ENCODE measurements around the gene ZNF124. TPM values are rescaled to one million over a fixed set of nuclear protein-coding genes. Genes with fewer than 3 reads are reported as not detected.

Gene ZNF124
- total and polyA plus RNA-seq, 4 donors = 1.1 to 19.7 (median 6.9) TPM

- no peak overlapping the region for H3K27ac ChIP-seq (ENCODE audit: low read depth in 1 of 2, low read length in 2 of 2)
- H3K36me3 ChIP-seq (ENCODE audit: control insufficient read depth in 4 of 4, insufficient read depth in 3 of 4, low read depth in 1 of 4, low read length in 3 of 4) = no peaks in the 10 kb centered on the region
- H3K4me3 ChIP-seq (ENCODE audit: low read depth in 1 of 3, low read length in 3 of 3) = no peak overlapping the region
- peaks cover 0 to 24% (median 17%) of the 10 kb centered on the region in 4 donors for H3K4me1 ChIP-seq (ENCODE audit: control insufficient read depth in 4 of 4, insufficient read depth in 4 of 4, low read length in 3 of 4)
- WGBS = 92% methylated on average over 13 of the region's 13 CpGs
- H3K9ac ChIP-seq (ENCODE audit: low read depth in 1 of 2, low read length in 2 of 2) = no peak overlapping the region
- H3K9me3 ChIP-seq (ENCODE audit: control insufficient read depth in 4 of 4, low read length in 3 of 4) = no peaks in the 10 kb centered on the region
- H3K27me3 ChIP-seq (ENCODE audit: control insufficient read depth in 4 of 4, insufficient read depth in 4 of 4, low read length in 3 of 4) = no peaks in the 10 kb centered on the region
- TF ChIP-seq RXRA (IDR thresholded peaks at IDR 0.05) = no peak
- no peak for TF ChIP-seq FOXA2 (IDR thresholded peaks at IDR 0.05)
- TF ChIP-seq HNF4A (conservative IDR thresholded peaks at IDR 0.05) = no peak
- TF ChIP-seq GABPA (IDR thresholded peaks at IDR 0.05 in 1 of 2, conservative IDR thresholded peaks at IDR 0.05 in 1 of 2) = no peak
- no peak for TF ChIP-seq TAF1 (conservative IDR thresholded peaks at IDR 0.05)
- no peak for TF ChIP-seq MAX (IDR thresholded peaks at IDR 0.05)
- TF ChIP-seq SP1 (IDR thresholded peaks at IDR 0.05) = no peak
- TF ChIP-seq HNF4G (IDR thresholded peaks at IDR 0.05) = no peak
- no peak for TF ChIP-seq JUND (IDR thresholded peaks at IDR 0.05)
- no peak for TF ChIP-seq CTCF (IDR thresholded peaks at IDR 0.05; ENCODE audit: low read depth, low read length, missing input control)
- no peak for TF ChIP-seq REST (IDR thresholded peaks at IDR 0.05)
- TF ChIP-seq EGR1 (IDR thresholded peaks at IDR 0.05; ENCODE audit: low read depth in 2 of 2) = no peak
- TF ChIP-seq YY1 (IDR thresholded peaks at IDR 0.05) = no peak
- TF ChIP-seq NR2F2 (IDR thresholded peaks at IDR 0.05) = no peak
- TF ChIP-seq FOXA1 (IDR thresholded peaks at IDR 0.05) = no peak
- no peak for TF ChIP-seq ZBTB33 (IDR thresholded peaks at IDR 0.05)
- no peak for TF ChIP-seq ATF3 (IDR thresholded peaks at IDR 0.05)
- DNase-seq (ENCODE audit: low spot score) = no peak
Measured at GRCh38 chr1:247114351-247115140, 57.3 kb downstream of the ZNF124 start.

All from liver (tissue), 9 donors.